GM18526 (cell line): ENCODE data around the gene CCDC14.

ENCODE experiments used
- POLR2A ChIP-seq: IDR thresholded peaks from 3 replicates; pipeline ENCODE4 v1.6.1; 2011; ENCODE audit not compliant: insufficient read length; ENCODE audit errors: extremely low read depth

The CCDC14 gene

GRCh38 chr3:123864706-123865105 lies 96.3 kb downstream of the CCDC14 start:
- no peak for TF ChIP-seq POLR2A
